ENCODE data around the gene PTPN3.

Gene PTPN3

DNA sequence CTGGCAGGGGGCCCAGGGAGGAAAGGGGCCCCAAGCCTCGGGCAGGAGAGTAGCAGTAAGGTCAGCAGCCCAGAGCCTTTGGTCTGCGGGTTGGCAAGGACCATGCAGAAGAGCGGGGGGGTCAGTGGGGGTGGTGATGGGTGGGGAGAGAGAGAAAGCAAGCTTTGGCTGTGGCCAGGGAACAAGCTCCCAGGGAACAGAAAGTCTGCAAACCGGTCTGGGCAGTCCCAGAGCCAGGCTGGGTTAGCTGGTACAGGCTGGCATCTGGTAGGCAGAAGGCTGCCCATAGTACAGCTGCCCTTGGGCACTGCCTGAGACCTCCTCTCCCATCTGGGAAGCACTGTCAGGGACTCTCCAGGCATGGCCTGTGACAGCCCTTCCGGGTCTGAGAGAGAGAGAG is 166.8 kb downstream of the PTPN3 start:
- DNase-seq = no peak

DNA sequence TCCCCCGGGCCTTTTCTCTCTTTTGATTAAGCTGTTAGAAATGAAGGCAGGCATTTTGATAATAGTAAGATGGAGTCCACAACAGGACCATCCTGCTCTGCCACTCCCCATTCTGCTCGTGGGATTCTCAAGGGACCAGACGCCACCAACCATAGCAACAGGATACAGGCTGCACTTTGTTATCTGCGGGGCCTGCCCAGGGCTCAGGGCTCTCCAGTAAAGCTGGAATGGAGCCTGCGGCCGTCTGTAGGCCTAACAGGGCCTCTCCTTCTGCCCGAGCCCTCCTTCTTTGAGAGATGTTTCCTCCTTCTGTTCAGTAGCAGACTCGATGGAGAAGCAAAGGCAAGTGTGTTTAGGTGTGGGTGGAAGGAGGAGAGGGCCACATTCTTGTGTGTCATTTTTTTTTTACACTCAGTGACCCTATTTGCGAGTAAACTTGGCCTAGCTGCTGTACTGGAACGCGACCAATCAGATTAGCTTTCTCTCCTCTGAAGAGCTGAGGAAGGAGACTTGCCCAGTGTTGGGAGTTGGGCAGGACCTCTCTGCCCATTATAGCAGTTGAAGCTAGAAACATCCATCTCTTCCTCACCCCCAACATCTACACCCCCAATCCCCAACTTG is 168.4 kb downstream of the PTPN3 start:
- DNase-seq = no peak

DNA sequence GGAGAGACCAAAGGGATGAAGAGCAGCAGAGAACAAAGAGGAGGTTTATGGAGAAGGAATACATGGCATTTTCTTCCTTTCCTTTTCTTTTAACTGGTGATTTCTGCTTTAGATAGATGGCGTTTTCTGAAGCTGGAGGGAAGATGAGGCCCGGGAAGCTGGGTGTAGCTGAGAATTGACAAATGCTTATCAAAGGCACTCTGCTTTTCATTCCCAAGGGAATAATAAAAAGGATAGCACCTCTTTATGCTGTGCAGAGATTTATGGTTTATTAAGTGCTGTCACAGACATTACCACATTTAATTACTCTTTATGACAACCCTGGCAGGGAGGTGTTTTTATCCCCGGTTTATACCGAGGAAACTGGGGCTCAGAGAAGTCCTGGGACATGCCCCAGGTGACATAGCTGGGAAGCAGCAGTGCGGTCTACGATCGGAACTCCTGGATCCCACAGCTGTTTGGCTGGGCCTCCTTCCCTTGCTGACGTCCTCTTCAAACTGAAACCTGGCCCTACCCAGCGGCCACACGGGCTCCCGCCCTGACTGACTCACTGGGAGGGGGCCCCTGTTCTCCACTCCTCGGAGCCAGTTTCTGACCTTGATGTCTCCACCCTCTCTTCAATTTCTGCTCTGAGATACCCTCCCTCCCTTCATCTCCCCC is 169.0 kb downstream of the PTPN3 start:
- no peak for DNase-seq

All from activated CD8-positive, alpha-beta memory T cell treated with anti-CD3 and anti-CD28 coated beads for 24 hours (primary cell).